ENCODE data around the gene SRGAP2B.
"Not testable (repeated sequence)": the region's sequence is repeated elsewhere in the genome, so short reads cannot be mapped to it uniquely, and the experiment has no call there.

Gene SRGAP2B

GRCh38 chr1:144889450-144890115 lies 205.5 kb downstream of the SRGAP2B start:
- DNase-seq: not testable (repeated sequence)

GRCh38 chr1:144883022-144883421 lies 212.1 kb downstream of the SRGAP2B start:
- DNase-seq: not testable (repeated sequence)

- DNase-seq: not testable (repeated sequence)
These were observed 212.8 kb downstream of the SRGAP2B start for GRCh38 chr1:144882343-144882742.

- DNase-seq: not testable (repeated sequence)
These were observed 236.5 kb downstream of the SRGAP2B start for GRCh38 chr1:144858607-144859006.

Data from NCI-H1105 treated with DMSO at 0.1 percent for 48 hours (cell line).